Mucosa of descending colon (tissue), 3 donors: Measurements from ENCODE around the gene EYA4. TPM values are rescaled to one million over a fixed set of nuclear protein-coding genes. Genes with fewer than 3 reads are reported as not detected.

ENCODE experiments used
- ATAC-seq: fragments of 200-7000 bp; cut with Tn5 transposase; one replicate; pipeline ENCODE4 v1.9.1; 2020; ENCODE audit warnings: mild to moderate bottlenecking, moderate library complexity
- DNase-seq, 3 donors: peaks; one replicate each; pipeline ENCODE4 v3.0.0-alpha.2; 2020
- H3K36me3 ChIP-seq: fragments of 200-600 bp; one replicate; pipeline ENCODE4 v1.8.0; 2021; ENCODE audit warnings: low read depth, mild to moderate bottlenecking
- H3K4me1 ChIP-seq: fragments of 200-600 bp; one replicate; pipeline ENCODE4 v1.8.0; 2021; ENCODE audit warnings: low read depth, mild to moderate bottlenecking
- H3K4me3 ChIP-seq: fragments of 200-600 bp; one replicate; pipeline ENCODE4 v1.8.0; 2021; ENCODE audit warnings: mild to moderate bottlenecking
- H3K9me3 ChIP-seq: fragments of 200-600 bp; one replicate; pipeline ENCODE4 v1.8.0; 2021; ENCODE audit warnings: mild to moderate bottlenecking
- intact Hi-C, 2 donors: fragments of 100-400 bp; cut with DNase I in 1 of 2; cut with micrococcal nuclease in 1 of 2; formaldehyde crosslinking; loops; one replicate each; pipeline versions ENCODE4 v1.11.0 to v1.11.1; 2022; cut with DNase I, micrococcal nuclease
- total RNA-seq, 3 donors: library from RNA; stranded (reverse); fragmentation: NEBNext Ultra II Directional in 2 of 3; extraction: Animal tissue kit (Norgen Biotek cat#: 25700) in 2 of 3; gene quantifications; one replicate each; pipeline versions ENCODE4 v1.2.1 to v1.2.4, GENCODE V29; 2021 to 2023
- TF ChIP-seq, protein P1 (sequence below): fragments of 200-600 bp; IDR thresholded peaks from one replicate; pipeline ENCODE4 v1.8.0; 2022; ENCODE audit warnings: antibody characterized with exemption, mild to moderate bottlenecking
- donor health status: DM: no; HTN: no; CAD: no; lungs with moderate emphysema.
- donor health status: DM: no; HTN: no; CAD: no.
- donor health status: DM: no; HTN: yes; CAD: no.

Gene EYA4
- total RNA-seq, 3 donors from 2014 or later, result 0.41 to 0.66 TPM; not detected in 1

DNA sequence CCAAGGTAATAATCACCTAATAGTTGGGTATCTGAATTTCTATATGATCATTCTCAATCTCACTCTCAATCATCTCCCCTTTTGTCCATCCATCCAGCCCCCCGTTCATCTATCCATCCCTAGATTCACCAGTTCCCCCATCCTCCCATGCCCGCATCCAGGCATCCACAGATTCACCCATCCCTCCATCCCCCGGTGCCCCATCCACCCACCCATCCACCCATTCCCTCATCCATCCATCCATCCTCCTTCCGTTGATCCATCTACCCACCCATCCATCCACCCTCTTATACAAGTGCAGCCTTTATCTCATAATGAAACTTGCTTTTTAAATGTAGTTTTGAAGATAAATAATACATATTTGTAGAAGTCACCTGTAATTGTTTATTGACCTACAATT, 76.5 kb downstream of the EYA4 start:
- Histone ChIP-seq H3K36me3 (no peaks in the 10 kb centered on the region), H3K4me3 (no peak overlapping the region), H3K4me1 (no peaks in the 10 kb centered on the region), H3K9me3 (no peaks in the 10 kb centered on the region)
- DNase-seq (no peak), ATAC-seq (no peak)
- intact Hi-C loops, result no loop called here
- TF ChIP-seq, protein P1, sequence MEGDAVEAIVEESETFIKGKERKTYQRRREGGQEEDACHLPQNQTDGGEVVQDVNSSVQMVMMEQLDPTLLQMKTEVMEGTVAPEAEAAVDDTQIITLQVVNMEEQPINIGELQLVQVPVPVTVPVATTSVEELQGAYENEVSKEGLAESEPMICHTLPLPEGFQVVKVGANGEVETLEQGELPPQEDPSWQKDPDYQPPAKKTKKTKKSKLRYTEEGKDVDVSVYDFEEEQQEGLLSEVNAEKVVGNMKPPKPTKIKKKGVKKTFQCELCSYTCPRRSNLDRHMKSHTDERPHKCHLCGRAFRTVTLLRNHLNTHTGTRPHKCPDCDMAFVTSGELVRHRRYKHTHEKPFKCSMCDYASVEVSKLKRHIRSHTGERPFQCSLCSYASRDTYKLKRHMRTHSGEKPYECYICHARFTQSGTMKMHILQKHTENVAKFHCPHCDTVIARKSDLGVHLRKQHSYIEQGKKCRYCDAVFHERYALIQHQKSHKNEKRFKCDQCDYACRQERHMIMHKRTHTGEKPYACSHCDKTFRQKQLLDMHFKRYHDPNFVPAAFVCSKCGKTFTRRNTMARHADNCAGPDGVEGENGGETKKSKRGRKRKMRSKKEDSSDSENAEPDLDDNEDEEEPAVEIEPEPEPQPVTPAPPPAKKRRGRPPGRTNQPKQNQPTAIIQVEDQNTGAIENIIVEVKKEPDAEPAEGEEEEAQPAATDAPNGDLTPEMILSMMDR, result no peak

DNA sequence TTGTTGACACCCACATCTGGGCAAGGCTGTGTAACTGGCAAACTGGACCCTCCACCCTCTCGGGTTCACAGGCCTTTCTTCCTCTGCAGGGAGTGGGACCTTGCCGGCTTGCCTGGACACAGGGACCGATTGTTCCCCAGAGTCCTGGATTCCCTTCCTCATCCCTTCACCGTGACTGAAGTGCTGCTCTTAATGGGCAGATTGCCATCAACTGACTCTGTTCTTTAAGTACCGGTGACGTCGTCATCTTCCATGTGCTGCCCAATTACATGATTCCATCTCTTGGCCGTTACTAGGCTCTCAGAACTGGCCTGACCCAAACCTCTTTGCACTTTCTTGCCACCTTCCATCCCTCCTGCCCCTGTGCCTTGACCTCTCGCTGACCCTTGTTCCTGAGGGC, 85.4 kb downstream of the EYA4 start:
- intact Hi-C loops, result no loop called here
- TF ChIP-seq, protein P1, result no peak
- Histone ChIP-seq H3K9me3 (no peaks in the 10 kb centered on the region), H3K36me3 (no peaks in the 10 kb centered on the region), H3K4me3 (no peak overlapping the region), H3K4me1 (no peaks in the 10 kb centered on the region)
- DNase-seq, result no peak
- no peak for ATAC-seq

DNA sequence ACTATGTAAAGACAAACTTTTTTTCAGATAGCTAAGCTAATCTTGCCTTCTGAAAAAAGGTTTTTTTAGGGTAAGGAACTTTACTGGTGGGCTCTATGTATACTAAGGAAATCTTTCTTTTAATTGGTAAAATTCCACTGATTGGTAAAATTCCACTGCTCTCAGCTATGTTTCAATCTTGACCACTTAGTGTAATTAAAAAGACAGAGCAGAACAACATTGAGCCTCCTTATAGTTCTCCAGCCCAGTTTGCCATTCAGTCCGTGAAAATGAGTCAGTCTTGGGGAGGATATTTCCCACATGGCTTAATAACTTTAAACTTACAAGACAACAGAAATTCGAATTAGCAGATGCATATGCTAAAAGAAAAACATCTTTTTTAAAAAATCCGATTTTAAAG, 92.7 kb downstream of the EYA4 start:
- Histone ChIP-seq H3K4me3 (no peak overlapping the region), H3K4me1 (no peaks in the 10 kb centered on the region), H3K36me3 (no peaks in the 10 kb centered on the region), H3K9me3 (no peaks in the 10 kb centered on the region)
- no peak for ATAC-seq
- intact Hi-C loops, result no loop called here
- no peak for DNase-seq
- TF ChIP-seq, protein P1, result no peak

DNA sequence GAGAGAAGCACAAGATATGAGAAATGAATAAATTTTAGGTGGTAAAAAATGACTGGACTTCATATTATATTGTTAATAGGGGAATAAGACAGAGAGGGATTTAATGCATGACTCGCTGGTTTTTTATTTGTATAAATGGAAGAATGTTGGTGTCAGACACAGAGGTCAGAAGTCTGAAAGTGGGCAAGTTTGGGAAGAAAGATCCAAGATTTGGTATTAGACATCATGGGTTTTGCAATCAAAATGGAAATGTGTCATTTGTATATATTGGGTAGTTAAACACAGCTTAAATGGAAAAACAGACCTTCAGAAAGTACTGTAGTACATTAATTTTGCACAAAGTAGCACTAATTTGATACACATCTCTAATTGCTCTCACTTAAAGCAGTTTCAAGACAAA, 96.2 kb downstream of the EYA4 start:
- H3K36me3 ChIP-seq, result no peaks in the 10 kb centered on the region
- no peaks in the 10 kb centered on the region for H3K4me1 ChIP-seq
- no peaks in the 10 kb centered on the region for H3K9me3 ChIP-seq
- DNase-seq (no peak), ATAC-seq (no peak)
- intact Hi-C loops, result no loop called here
- H3K4me3 ChIP-seq, result no peak overlapping the region
- TF ChIP-seq, protein P1, result no peak

DNA sequence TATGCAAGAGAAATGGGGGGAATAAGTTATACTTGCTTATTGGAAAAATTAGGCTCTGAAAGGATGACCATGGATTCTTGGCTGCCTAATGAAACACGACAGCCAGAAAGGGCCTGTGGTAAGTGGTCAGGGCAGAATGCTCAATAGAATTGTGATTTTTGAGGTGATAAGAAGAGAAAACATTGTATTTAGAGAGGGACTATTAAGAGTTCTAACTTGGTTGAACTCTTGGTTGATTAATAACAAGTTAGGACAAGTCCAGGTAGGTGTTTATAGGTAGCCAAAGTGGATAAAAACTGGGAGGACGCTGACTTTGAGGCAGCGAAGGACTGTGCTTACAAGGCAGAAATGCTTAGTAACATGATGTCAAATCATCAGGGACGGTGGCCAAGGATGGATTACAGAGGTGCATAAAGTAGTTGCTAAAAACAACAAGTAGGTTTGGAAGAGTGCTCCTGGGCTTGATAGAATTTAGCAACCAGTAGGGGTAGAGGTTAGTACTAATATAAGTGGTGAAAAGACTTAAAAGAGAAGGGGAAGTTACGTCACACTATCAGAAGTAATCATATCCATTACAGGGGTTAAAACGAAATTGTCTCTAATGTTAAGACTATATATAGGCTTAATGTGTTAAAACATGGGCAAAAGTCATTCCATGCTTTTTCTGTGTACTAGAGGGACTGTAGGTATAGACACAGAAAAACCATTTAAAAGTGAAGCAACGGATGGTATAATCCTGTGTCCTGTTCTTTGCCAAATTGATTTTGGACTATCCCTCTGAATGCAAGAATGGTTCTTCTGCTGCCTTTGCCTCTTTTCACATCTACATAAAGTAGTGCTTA, 98.6 kb downstream of the EYA4 start:
- ATAC-seq (no peak), DNase-seq (no peak)
- H3K36me3 ChIP-seq, result no peaks in the 10 kb centered on the region
- intact Hi-C loops, result no loop called here
- no peak overlapping the region for H3K4me3 ChIP-seq
- H3K9me3 ChIP-seq, result no peaks in the 10 kb centered on the region
- TF ChIP-seq, protein P1, result no peak
- H3K4me1 ChIP-seq, result no peaks in the 10 kb centered on the region
